IPS DF 6.9 (cell line): ENCODE data around the gene EIF1B.

Experiments
- DNase-seq: peaks from one replicate; pipeline ENCODE4 v3.0.0-alpha.2; 2013; ENCODE audit warnings: low read depth, low spot score
- H3K27ac ChIP-seq: one replicate; pipeline ENCODE4 v1.5.1; 2013; ENCODE audit warnings: low read length, control low read depth
- H3K27me3 ChIP-seq: 2 replicates; pipeline ENCODE4 v1.6.1; 2013; ENCODE audit warnings: mild to moderate bottlenecking, low read length; ENCODE audit not compliant: control insufficient read depth, insufficient read depth
- H3K36me3 ChIP-seq: 2 replicates; pipeline ENCODE4 v1.6.1; 2013; ENCODE audit warnings: low read length; ENCODE audit not compliant: control insufficient read depth, insufficient read depth
- H3K4me1 ChIP-seq: 2 replicates; pipeline ENCODE4 v1.6.1; 2013; ENCODE audit warnings: low read length; ENCODE audit not compliant: control insufficient read depth, insufficient read depth
- H3K4me3 ChIP-seq: 2 replicates; pipeline ENCODE4 v1.5.1; 2013; ENCODE audit warnings: mild to moderate bottlenecking, low read length
- H3K9me3 ChIP-seq: 2 replicates; pipeline ENCODE4 v1.6.1; 2013; ENCODE audit warnings: low read length, inconsistent platforms; ENCODE audit not compliant: control insufficient read depth, insufficient read depth
- WGBS: extraction: QIAGEN DNeasy Blood & Tissue Kit; methylation state at CpG from one replicate; pipeline ENCODE4 v1.1.7; 2013; ENCODE audit warnings: mixed read lengths, missing lambda C conversion rate; ENCODE audit not compliant: insufficient read length, insufficient coverage; 5-methylcytosine and 5-hydroxymethylcytosine counted together

EIF1B gene

DNA sequence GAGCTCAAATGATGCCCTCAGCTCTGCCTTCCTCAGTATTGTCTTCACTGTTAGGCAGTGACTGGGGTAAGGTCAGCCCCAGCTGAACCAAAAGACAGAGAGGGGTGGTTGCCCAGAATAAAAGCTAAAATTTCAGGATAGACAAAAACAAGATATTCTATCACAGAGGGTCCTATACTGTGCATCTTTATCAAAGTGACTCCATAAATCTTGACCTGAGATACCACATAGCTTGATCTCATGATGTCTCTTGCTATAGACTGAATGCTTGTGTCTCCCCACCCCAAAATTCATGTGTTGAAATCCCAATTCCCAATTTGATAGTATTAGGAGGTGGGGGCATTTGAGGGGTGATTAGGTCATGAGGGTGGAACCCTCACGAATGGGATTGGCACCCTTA, 30.4 kb downstream of the EIF1B start:
- H3K9me3 ChIP-seq = no peaks in the 10 kb centered on the region
- H3K27me3 ChIP-seq = no peaks in the 10 kb centered on the region
- no peaks in the 10 kb centered on the region for H3K4me1 ChIP-seq
- DNase-seq = no peak
- WGBS = no CpG with 5 or more reads among the region's 1 CpG
- H3K27ac ChIP-seq = no peak overlapping the region
- H3K36me3 ChIP-seq = no peaks in the 10 kb centered on the region
- no peak overlapping the region for H3K4me3 ChIP-seq

DNA sequence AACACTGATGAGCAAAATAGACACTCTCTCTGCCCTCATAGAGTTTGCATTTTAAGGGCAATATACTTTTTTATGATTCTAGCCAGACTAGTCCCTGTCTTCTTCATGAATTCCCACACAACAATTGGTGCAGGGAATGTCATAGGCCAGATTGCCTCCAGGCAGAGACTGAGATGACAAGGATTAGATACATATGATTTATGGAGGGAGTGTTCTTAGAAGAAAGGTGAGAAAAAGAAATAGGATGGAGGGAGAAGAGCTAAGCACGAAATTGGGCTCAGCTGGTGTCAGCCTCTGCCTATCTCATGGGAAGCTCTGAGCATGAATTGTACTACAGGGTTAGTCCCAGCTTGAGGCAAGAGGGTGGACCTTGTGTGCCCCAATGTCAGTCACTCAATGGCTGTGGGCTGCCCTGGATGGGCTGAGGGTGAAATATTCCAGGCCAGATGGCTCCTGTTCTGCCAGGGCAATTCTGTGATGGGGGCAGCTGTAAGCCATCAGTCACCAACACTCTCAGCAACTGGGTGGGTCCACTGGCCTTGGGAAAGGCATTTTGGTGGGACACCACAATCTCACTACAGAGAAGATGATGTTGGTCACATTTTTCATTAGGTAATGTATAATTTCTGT, 31.1 kb downstream of the EIF1B start:
- no peak overlapping the region for H3K27ac ChIP-seq
- H3K9me3 ChIP-seq = no peaks in the 10 kb centered on the region
- H3K4me3 ChIP-seq = no peak overlapping the region
- DNase-seq = no peak
- H3K36me3 ChIP-seq = no peaks in the 10 kb centered on the region
- no CpG with 5 or more reads among the region's 1 CpG for WGBS
- no peaks in the 10 kb centered on the region for H3K27me3 ChIP-seq
- H3K4me1 ChIP-seq = no peaks in the 10 kb centered on the region

GRCh38 chr3:40341671-40342070, 32.2 kb downstream of the EIF1B start:
- Histone ChIP-seq H3K27me3 (no peaks in the 10 kb centered on the region), H3K27ac (no peak overlapping the region), H3K4me1 (no peaks in the 10 kb centered on the region), H3K4me3 (no peak overlapping the region), H3K36me3 (no peaks in the 10 kb centered on the region), H3K9me3 (no peaks in the 10 kb centered on the region)
- DNase-seq = no peak

- H3K9me3 ChIP-seq = no peaks in the 10 kb centered on the region; the same call in 1 of the 2 replicates
Measured at GRCh38 chr3:40350529-40350928, 41.0 kb downstream of the EIF1B start.

DNA sequence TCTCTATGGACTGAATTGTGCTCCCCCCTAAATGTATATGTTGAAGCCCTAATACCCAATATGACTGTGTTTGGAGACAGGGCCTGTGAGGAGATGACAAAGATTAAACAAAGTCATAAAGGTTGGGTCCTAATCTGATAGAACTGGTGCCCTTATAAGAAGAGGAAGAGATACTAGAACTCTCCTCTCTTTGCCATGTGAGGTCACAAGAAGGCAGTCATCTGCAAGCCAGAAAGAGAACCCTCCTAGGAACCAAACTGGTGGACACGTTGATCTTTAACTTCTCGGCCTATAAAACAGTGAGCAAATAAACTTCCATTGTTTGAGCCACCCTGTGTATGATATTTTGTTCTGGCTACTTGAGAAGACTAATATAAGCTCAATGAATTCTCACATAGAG, 45.9 kb downstream of the EIF1B start:
- no peak overlapping the region for H3K27ac ChIP-seq
- WGBS = no CpG with 5 or more reads among the region's 2 CpGs
- no peaks in the 10 kb centered on the region for H3K4me1 ChIP-seq
- no peaks in the 10 kb centered on the region for H3K36me3 ChIP-seq
- H3K9me3 ChIP-seq = peaks cover 1% of the 10 kb centered on the region; the same call in 1 of the 2 replicates
- no peak overlapping the region for H3K4me3 ChIP-seq
- no peaks in the 10 kb centered on the region for H3K27me3 ChIP-seq
- no peak for DNase-seq

More at GRCh38 chr3:40350529-40350928, 41.0 kb downstream of the EIF1B start:
- Histone ChIP-seq H3K4me1 (no peaks in the 10 kb centered on the region), H3K27me3 (no peaks in the 10 kb centered on the region), H3K4me3 (no peak overlapping the region), H3K27ac (no peak overlapping the region), H3K36me3 (no peaks in the 10 kb centered on the region)
- DNase-seq = no peak

- Histone ChIP-seq H3K27ac (no peak overlapping the region), H3K4me1 (no peaks in the 10 kb centered on the region), H3K4me3 (no peak overlapping the region), H3K9me3 (0 out of 2 replicates have a peak, but pooled peaks cover 1% of the 10 kb centered on the region), H3K27me3 (no peaks in the 10 kb centered on the region), H3K36me3 (no peaks in the 10 kb centered on the region)
- DNase-seq = no peak
- WGBS = no CpG with 5 or more reads among the region's 1 CpG
Measured at GRCh38 chr3:40358454-40358853, 48.9 kb downstream of the EIF1B start.
